NCI-H526 treated with DMSO at 0.1 percent for 48 hours (cell line): ENCODE data around the gene CLOCK.

Experiments
- DNase-seq: peaks from one replicate; lab custom pipeline; 2025; lab: John Stamatoyannopoulos, UW

The CLOCK gene

GRCh38 chr4:55416176-55416575 lies 130.5 kb downstream of the CLOCK start:
- DNase-seq, result no peak

DNA sequence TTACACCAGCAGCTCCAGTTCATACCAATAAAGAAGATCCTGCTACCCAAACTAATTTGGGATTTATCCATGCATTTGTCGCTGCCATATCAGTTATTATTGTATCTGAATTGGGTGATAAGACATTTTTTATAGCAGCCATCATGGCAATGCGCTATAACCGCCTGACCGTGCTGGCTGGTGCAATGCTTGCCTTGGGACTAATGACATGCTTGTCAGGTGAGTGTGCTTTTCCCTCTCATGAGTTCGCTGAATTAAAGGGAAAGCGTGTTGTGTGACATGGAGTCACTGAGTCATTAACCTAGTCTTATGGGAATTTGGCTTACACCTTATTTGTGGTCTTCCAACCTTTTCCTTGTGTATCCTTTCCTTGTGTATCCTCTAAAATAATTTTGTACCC lies 135.1 kb downstream of the CLOCK start:
- DNase-seq, result no peak

GRCh38 chr4:55410431-55410830 lies 136.3 kb downstream of the CLOCK start:
- no peak for DNase-seq

DNA sequence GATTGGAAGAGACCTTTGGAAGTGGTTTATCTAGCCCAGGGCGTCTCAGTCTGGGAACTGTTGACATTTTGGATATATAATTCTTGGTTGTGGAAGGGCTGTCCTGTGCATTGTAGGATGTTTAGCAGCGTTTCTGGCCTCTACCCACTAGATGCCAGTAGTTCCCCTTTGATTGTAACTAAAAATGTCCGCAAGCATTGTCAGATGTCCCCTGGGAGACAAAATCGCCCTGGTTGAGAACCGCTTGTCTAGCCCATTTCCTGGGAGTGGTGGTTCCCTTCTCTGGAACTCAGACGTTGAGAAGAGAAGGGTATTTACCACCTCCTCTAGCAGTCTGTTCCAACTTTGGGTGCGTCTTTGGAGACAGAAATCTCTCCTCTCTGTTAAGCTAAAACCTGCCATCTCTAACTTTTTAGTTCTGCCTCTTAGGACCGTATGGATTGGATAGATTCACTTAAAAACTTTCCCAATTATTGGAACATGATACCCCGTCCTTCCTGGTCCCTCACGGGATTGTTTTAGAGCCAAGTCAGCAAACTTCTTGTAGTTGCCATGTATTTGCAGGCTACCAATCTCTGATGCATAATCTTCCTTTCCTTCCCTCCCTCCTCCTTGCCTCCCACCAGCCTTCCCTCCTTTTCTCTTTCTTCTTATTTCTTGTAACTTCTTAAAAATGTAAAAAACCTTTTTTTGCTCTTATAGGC lies 137.1 kb downstream of the CLOCK start:
- DNase-seq, result no peak

DNA sequence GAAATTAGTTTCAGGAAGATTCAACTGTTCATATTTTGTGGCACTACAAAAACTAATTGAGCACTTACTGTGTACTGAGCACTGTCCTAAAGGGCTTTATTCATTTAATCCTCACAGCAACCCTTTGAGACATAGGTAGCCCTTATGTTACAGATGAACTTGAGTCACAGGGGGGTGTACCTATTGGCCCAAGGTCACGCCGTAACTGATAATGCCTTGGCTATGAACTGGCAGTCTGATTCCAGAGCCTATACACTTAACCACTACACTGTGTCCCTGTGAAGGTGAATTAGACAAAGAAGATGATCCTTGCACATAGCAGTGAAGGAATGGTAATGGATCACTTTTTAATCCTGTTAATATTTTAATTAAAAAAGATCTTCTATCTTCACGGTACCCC lies 138.9 kb downstream of the CLOCK start:
- no peak for DNase-seq

DNA sequence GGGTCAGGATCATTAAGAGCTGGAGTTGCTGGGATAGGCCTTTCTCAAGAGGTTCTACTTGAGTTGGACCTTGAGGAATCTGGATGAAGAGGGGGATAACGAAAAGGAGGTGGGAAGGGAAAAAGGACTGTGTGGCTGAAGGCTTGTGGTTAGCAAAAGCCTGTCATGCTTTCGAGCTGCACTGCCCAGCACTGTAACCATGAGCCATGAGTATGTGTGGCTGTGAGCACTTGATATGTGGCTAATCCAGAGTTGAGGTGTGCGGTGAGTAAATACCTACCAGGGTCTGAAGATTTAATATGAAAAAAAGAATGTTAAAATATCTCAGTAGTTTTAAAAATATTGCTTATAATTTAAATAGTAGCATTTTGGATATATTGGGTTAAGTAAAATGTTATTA lies 139.6 kb downstream of the CLOCK start:
- no peak for DNase-seq

- DNase-seq, result no peak
These were observed 140.2 kb downstream of the CLOCK start for GRCh38 chr4:55406545-55406944.

DNA sequence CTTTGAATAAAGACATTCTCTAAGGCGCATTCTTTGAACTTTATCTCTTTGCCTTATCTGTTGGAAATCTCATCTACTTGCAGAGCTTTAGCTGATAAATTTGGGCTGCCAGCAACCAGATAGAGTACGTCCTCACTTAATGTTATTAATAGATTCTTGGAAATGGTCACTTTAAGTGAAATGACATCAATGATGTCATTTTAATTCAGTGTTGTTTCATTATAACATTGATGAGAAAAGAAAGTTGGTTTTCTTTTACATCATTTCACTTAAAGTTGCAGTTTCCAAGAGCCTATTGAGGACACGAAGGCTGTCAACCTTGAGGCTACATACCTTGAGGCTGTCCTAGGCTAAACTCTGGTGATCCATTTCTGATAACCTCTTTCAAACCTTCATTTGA lies 141.6 kb downstream of the CLOCK start:
- DNase-seq, result no peak

DNA sequence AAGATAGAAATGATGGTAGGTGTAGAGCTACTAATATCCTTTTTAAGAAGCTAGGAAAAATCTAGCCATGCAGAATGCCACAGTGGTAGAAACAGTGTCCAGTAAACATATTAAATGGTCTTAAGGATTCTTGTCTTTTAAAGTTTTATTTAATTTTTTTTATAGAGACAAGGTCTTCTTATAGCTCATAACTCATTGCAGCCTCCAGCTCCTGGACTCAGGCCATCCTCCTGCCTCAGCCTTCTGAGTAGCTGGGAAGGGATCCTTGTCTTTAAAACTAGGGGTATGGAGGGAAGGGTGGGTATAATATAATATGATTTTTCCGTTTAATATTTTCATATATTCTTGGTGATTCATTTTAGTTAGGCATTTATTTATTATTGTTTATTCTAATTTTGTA lies 147.1 kb downstream of the CLOCK start:
- no peak for DNase-seq

GRCh38 chr4:55398966-55399365 lies 147.7 kb downstream of the CLOCK start:
- DNase-seq, result no peak

- no peak for DNase-seq
These were observed 148.2 kb downstream of the CLOCK start for GRCh38 chr4:55398461-55398860.

DNA sequence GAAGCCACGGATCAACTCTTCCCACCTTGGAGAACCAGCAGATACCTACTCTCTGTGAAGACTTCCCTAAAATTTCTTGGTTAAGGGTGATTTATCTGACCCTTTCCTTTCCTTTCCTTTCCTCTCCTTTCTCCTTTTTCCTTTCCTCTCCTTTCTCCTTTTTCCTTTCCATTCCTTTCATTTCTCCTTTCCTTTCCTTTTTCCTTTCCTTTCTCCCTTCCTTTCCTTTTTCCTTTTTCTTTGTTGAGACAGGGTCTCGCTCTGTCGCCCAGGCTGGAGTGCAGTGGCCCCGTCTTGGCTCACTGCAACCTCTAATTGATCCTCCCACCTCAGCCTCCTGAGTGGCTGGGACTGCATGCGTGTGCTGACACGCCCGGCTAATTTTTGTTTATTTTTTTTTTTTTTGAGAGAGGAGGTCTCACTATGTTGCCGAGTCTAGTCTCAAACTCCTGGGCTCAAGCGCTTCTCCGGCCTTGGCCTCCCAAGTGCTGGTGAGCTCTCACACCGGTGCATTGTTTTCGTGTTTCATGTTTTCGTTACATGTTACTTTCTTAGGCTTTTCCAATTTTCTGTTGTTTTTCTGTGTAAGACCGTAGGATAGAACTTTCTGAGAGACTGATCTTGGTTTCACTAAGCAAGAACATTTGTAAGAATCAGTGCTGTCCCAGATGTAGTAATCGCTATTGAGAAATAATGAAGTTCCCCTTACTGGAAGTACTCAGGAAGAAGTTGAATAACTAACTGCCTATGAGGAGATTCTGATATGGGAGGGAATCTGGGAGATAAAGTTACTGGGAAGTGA lies 149.0 kb downstream of the CLOCK start:
- DNase-seq, result no peak

DNA sequence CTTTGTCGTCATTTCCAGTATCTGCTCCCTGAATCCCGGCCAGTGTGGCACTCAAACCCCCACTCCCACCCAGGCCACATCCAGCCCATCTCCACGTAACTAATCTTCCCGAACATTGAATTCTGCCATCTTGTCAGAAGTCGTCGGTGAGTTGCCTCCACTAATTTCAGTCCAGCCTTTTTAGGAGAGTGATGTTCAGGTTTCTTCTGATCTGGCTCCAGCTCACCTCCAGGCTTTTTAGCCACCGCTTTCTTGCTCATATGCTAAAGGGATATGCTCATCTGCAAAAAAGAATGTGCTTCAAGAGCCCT lies 149.6 kb downstream of the CLOCK start:
- DNase-seq, result peak; percentile 36

DNA sequence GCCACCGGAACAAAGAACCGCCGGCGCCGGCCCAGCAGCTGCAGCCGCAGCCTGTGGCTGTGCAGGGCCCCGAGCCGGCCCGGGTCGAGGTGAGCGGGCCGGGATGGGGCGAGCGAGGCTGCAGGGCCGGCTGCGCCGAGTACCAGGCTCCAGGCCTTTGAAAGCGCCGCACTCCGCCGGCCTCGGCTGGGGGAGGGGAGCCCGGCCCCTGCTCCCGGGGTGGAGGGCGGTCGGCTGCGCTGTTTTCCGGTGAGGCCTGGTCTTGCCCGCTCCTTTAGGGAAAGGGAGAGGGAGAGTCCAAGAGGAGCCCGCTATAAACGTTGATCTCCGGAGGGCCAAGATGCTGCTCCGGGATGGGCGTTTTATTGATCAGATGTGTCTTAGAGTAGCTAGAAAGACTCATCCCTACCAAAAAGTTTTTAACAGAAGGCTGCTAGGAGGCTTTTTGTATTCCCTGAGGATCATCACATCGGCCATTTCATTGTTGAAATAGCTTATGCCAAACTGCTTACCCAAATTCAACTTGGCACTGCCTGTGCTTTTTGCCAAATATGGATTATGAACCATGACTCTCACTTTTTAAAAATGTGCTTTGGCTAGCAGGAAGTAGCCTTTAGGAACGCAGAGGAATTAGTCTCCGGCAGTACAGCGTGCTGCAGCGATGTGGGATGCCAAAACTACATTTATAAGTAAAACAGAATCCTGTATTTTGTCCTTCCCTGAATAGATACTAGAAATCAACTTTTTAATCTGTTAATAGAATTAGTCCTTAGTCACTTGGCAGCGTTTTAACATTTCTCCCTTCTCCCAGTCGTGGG lies 150.2 kb downstream of the CLOCK start:
- DNase-seq, result peak; percentile 36

- peak; percentile 88 for DNase-seq
These were observed 151.0 kb downstream of the CLOCK start, which contains the start of gene TMEM165 for GRCh38 chr4:55395529-55396307. TMEM165 (plus strand) TSS chr4:55395957; CDS start chr4:55396190, 233 bp downstream.

DNA sequence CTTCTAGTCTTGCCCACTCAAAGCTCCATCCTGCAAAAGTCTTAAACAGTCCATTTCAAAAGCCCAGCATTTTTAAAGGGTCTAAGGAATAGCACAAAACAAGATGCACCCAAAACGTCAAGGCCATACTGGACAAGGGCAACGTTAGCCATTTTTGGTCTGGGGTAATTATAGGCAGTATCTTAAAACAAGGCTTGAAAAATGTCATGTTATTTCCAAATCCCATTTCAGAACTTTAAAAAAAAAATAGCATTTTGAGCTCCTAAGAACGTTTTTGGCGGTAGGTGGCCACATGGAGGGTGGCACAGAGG lies 151.5 kb downstream of the CLOCK start:
- DNase-seq, result no peak

- no peak for DNase-seq
These were observed 153.0 kb downstream of the CLOCK start for GRCh38 chr4:55393461-55394320.

GRCh38 chr4:55386840-55387239 lies 159.9 kb downstream of the CLOCK start:
- DNase-seq, result no peak

GRCh38 chr4:55386073-55386472 lies 160.6 kb downstream of the CLOCK start:
- peak; percentile 17 for DNase-seq

- no peak for DNase-seq
These were observed 161.5 kb downstream of the CLOCK start for GRCh38 chr4:55385201-55385649.

GRCh38 chr4:55382488-55383003 lies 164.2 kb downstream of the CLOCK start:
- DNase-seq, result no peak
